Kidney (tissue), 14 donors: ENCODE results near the gene CHDH. TPM values are rescaled to one million over a fixed set of nuclear protein-coding genes. Genes with fewer than 3 reads are reported as not detected.
A peak's percentile ranks its signal among the peaks of the same experiment; 100 is the strongest.

Experiments used
- DNase-seq, 5 donors: peaks; one replicate each; pipeline ENCODE4 v3.0.0-alpha.2; 2013 to 2020
- FAIRE-seq: peaks from 2 replicates; lab custom pipeline; 2012; peaks lifted over from hg19 to GRCh38; lab: Jason Lieb, UNC
- H3K27ac ChIP-seq, 2 donors: one replicate each; pipeline ENCODE4 v1.7.0; 2013; ENCODE audit warnings: low read depth in 2 of 2, low read length in 2 of 2, inconsistent platforms in 1 of 2
- H3K27me3 ChIP-seq: one replicate; pipeline ENCODE4 v1.7.1; 2013; ENCODE audit warnings: low read length, inconsistent platforms; ENCODE audit not compliant: control insufficient read depth, insufficient read depth
- H3K36me3 ChIP-seq, 3 donors: one replicate each; pipeline versions ENCODE4 v1.7.0 to v1.7.1; 2013; ENCODE audit warnings: low read length in 3 of 3, control low read depth in 1 of 3, inconsistent platforms in 1 of 3; ENCODE audit not compliant: insufficient read depth in 3 of 3, control insufficient read depth in 2 of 3
- H3K4me1 ChIP-seq, 3 donors: one replicate each; pipeline versions ENCODE4 v1.7.0 to v1.7.1; 2013; ENCODE audit warnings: low read length in 3 of 3, inconsistent platforms in 1 of 3, low read depth in 1 of 3; ENCODE audit not compliant: control insufficient read depth in 2 of 3, insufficient read depth in 2 of 3
- H3K4me3 ChIP-seq, 3 donors: one replicate each; pipeline versions ENCODE4 v1.7.0 to v1.8.1; 2013; ENCODE audit warnings: low read length in 3 of 3, control low read depth in 1 of 3, inconsistent platforms in 1 of 3
- H3K9ac ChIP-seq, 3 donors: one replicate each; pipeline versions ENCODE4 v1.7.0 to v1.7.1; 2013; ENCODE audit warnings: low read length in 3 of 3, control low read depth in 1 of 3, inconsistent platforms in 1 of 3
- H3K9me3 ChIP-seq, 3 donors: one replicate each; pipeline versions ENCODE4 v1.7.0 to v1.7.1; 2013; ENCODE audit warnings: low read length in 3 of 3, control low read depth in 1 of 3, inconsistent platforms in 1 of 3; ENCODE audit not compliant: control insufficient read depth in 2 of 3, insufficient read depth in 1 of 3
- intact Hi-C: fragments of 100-400 bp; cut with DNase I; formaldehyde crosslinking; loops from one replicate; pipeline ENCODE4 v1.11.1; 2022
- polyA plus RNA-seq: library from polyadenylated mRNA; stranded (reverse); fragments of 350-450 nt; fragmentation: Illumina TruSeq; extraction: RNeasy Lipid Tissue Mini Kit (QIAGEN cat#74804); gene quantifications from one replicate; pipeline ENCODE4 v1.2.3, GENCODE V29; 2014; ENCODE audit warnings: low read depth, low replicate concordance; ENCODE audit not compliant: insufficient read depth
- total RNA-seq: library from RNA; stranded (reverse); fragmentation: NEBNext Ultra II Directional; extraction: Animal tissue kit (Norgen Biotek cat#: 25700); gene quantifications from one replicate; pipeline ENCODE4 v1.2.1, GENCODE V29; 2021
- TF ChIP-seq, protein P1 (sequence below): IDR thresholded peaks from 3 replicates; pipeline ENCODE4 v1.5.1; 2012; ENCODE audit warnings: mild to moderate bottlenecking, moderate library complexity, borderline replicate concordance; ENCODE audit not compliant: insufficient read depth; ENCODE audit errors: extremely low read depth
- donor health status: control.
- donor health status: control.
- donor health status: control.
- donor health status: control.
- donor health status: control.
- donor health status: DM: yes; HTN: yes; CAD: no.
- donor health status: Normal renal cell carcinoma (clear cell type).

Gene CHDH
- total and polyA plus RNA-seq, 2 donors from 2014 or later = 26.5 to 33.4 TPM

DNA sequence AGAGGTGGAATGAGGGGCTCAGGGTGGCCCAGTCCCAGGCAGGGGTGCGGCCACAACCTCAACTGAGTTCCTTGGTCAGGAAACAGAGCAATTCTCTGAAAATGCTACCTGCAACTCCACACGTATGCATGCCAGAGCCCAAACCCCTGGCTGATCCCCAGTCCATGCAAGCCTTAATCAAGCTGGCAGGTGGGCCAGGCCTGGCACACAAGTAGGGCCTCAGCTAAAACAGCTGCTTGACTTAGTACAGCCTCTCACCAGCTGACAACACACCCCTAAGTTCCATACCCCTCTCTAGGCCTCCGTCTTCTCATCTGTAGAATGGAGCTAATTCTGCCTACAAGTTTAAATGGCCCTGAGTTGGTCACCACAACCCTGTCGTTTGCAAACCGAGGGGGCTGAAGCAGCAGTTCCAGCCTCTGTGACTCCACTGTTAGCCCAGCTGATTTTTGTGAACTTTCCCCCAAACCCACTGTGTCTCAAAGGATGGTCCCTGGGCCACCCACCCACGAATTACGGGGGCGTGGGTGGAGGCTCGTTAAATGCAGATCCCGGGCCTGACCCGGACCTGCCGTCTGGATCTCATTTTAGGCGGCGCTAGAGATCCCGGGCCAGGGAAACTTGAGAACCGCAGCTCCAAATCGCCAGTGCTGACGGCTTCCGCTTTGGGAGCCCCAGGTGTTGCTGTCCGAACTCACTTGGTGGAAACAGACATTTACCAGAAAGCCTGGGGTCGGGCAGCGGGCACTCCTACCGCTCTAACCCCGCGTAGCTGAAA is 927 bp downstream of the CHDH start:
- no peaks in the 10 kb centered on the region for H3K9me3 ChIP-seq
- intact Hi-C loops = no loop called here
- peak; percentile 75 to 87 (median 84) for DNase-seq
- H3K4me1 ChIP-seq = peaks cover 0 to 19% (median 14%) of the 10 kb centered on the region in 3 donors
- H3K9ac ChIP-seq = peak overlapping the region in 2 of 3 donors; percentile 63 to 77
- TF ChIP-seq, protein P1, sequence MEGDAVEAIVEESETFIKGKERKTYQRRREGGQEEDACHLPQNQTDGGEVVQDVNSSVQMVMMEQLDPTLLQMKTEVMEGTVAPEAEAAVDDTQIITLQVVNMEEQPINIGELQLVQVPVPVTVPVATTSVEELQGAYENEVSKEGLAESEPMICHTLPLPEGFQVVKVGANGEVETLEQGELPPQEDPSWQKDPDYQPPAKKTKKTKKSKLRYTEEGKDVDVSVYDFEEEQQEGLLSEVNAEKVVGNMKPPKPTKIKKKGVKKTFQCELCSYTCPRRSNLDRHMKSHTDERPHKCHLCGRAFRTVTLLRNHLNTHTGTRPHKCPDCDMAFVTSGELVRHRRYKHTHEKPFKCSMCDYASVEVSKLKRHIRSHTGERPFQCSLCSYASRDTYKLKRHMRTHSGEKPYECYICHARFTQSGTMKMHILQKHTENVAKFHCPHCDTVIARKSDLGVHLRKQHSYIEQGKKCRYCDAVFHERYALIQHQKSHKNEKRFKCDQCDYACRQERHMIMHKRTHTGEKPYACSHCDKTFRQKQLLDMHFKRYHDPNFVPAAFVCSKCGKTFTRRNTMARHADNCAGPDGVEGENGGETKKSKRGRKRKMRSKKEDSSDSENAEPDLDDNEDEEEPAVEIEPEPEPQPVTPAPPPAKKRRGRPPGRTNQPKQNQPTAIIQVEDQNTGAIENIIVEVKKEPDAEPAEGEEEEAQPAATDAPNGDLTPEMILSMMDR = no peak
- no peak for FAIRE-seq
- H3K4me3 ChIP-seq = peak overlapping the region; percentile 65 to 79 (median 69)
- peak overlapping the region; percentile 94 to 95 for H3K27ac ChIP-seq
- no peaks in the 10 kb centered on the region for H3K36me3 ChIP-seq
- peaks cover 7% of the 10 kb centered on the region for H3K27me3 ChIP-seq

- no peak for DNase-seq
- Histone ChIP-seq H3K36me3 (no peaks in the 10 kb centered on the region), H3K4me3 (peak overlapping the region in 2 of 3 donors; percentile 69 to 79), H3K4me1 (peaks cover 0 to 22% (median 14%) of the 10 kb centered on the region in 3 donors), H3K9ac (peak overlapping the region in 1 of 3 donors; percentile 77), H3K27ac (peak overlapping the region; percentile 94 to 95), H3K9me3 (no peaks in the 10 kb centered on the region), H3K27me3 (peaks cover 7% of the 10 kb centered on the region)
- no peak for FAIRE-seq
- TF ChIP-seq, protein P1 = no peak
- intact Hi-C loops = no loop called here
Observed at GRCh38 chr3:53844262-53845102, 1.7 kb downstream of the CHDH start.

GRCh38 chr3:53843195-53844177 is 2.7 kb downstream of the CHDH start:
- H3K4me3 ChIP-seq = peak overlapping the region in 2 of 3 donors; percentile 38 to 79
- H3K9me3 ChIP-seq = no peaks in the 10 kb centered on the region
- H3K27ac ChIP-seq = peak overlapping the region; percentile 94 to 95
- peaks cover 0 to 25% (median 14%) of the 10 kb centered on the region in 3 donors for H3K4me1 ChIP-seq
- DNase-seq (peak in 1 of 5 donors; percentile 44), FAIRE-seq (no peak)
- peaks cover 7% of the 10 kb centered on the region for H3K27me3 ChIP-seq
- TF ChIP-seq, protein P1 = no peak
- H3K36me3 ChIP-seq = peaks cover 0 to 4% (median 0%) of the 10 kb centered on the region in 3 donors
- intact Hi-C loops = no loop called here
- peak overlapping the region in 2 of 3 donors; percentile 37 to 56 for H3K9ac ChIP-seq
